HTR-8/SVneo (cell line): ENCODE measurements around the gene IFITM1.
"Not testable (repeated sequence)": the region's sequence is repeated elsewhere in the genome, so short reads cannot be mapped to it uniquely, and the experiment has no call there.

ENCODE experiments used
- DNase-seq: peaks from one replicate; pipeline ENCODE4 v3.0.0; 2011; ENCODE audit warnings: low spot score, mixed read lengths; ENCODE audit not compliant: insufficient read length
- FAIRE-seq: peaks from 2 replicates; lab custom pipeline; 2011; peaks lifted over from hg19 to GRCh38; lab: Jason Lieb, UNC

IFITM1 gene

GRCh38 chr11:282171-282570, 31.7 kb upstream of the IFITM1 start:
- DNase-seq (no peak), FAIRE-seq (no peak)

GRCh38 chr11:282630-283360, 31.0 kb upstream of the IFITM1 start:
- FAIRE-seq (peak; percentile 16), DNase-seq (no peak)

- no peak for FAIRE-seq
- DNase-seq = no peak
Measured at GRCh38 chr11:283405-284104, 30.3 kb upstream of the IFITM1 start.

GRCh38 chr11:284105-285020, 29.5 kb upstream of the IFITM1 start:
- FAIRE-seq (no peak), DNase-seq (no peak)

GRCh38 chr11:285021-285893, 28.6 kb upstream of the IFITM1 start:
- FAIRE-seq = no peak
- no peak for DNase-seq

GRCh38 chr11:285894-286220, 28.0 kb upstream of the IFITM1 start:
- no peak for FAIRE-seq
- DNase-seq = no peak

GRCh38 chr11:286977-287820, 26.6 kb upstream of the IFITM1 start:
- DNase-seq, FAIRE-seq: not testable (repeated sequence)

- DNase-seq (no peak), FAIRE-seq (no peak)
Measured at GRCh38 chr11:287821-288477, 25.9 kb upstream of the IFITM1 start.

GRCh38 chr11:288478-289397, 25.1 kb upstream of the IFITM1 start, which contains the start of gene PGGHG:
TSS of gene PGGHG (plus strand) at chr11:289126. CDS start at chr11:289817, 691 bp downstream.
- DNase-seq (peak; percentile 81), FAIRE-seq (peak; percentile 54)

GRCh38 chr11:289398-289711, 24.5 kb upstream of the IFITM1 start:
- FAIRE-seq (no peak), DNase-seq (no peak)

GRCh38 chr11:289712-290620, 23.9 kb upstream of the IFITM1 start:
- FAIRE-seq = no peak
- DNase-seq = no peak

GRCh38 chr11:290621-291231, 23.1 kb upstream of the IFITM1 start:
- no peak for FAIRE-seq
- no peak for DNase-seq

GRCh38 chr11:291281-292210, 22.3 kb upstream of the IFITM1 start:
- no peak for FAIRE-seq
- no peak for DNase-seq

- no peak for FAIRE-seq
- DNase-seq = no peak
Measured at GRCh38 chr11:292211-293121, 21.4 kb upstream of the IFITM1 start.
